Bronchial epithelial cell (primary cell): ENCODE data around the gene PDE1C. TPM values are rescaled to one million over a fixed set of nuclear protein-coding genes. Genes with fewer than 3 reads are reported as not detected.

Experiments used
- DNase-seq: peaks from one replicate; pipeline ENCODE4 v3.0.0-alpha.2; 2010; ENCODE audit warnings: low read depth
- FAIRE-seq: peaks from 2 replicates; lab custom pipeline; 2011; peaks lifted over from hg19 to GRCh38; lab: Jason Lieb, UNC
- H3K27me3 ChIP-seq: 2 replicates; pipeline ENCODE4 v1.5.1; 2011; ENCODE audit warnings: low read length; ENCODE audit not compliant: control insufficient read depth, insufficient read depth
- H3K36me3 ChIP-seq: 2 replicates; pipeline ENCODE4 v1.5.1; 2011; ENCODE audit warnings: low read length; ENCODE audit not compliant: control insufficient read depth, insufficient read depth
- H3K4me3 ChIP-seq: 2 replicates; pipeline ENCODE4 v1.5.1; 2011; ENCODE audit warnings: mild to moderate bottlenecking, low read depth, low read length, control low read depth
- CTCF ChIP-seq: IDR thresholded peaks from 2 replicates; pipeline ENCODE4 v1.5.1; 2011; ENCODE audit warnings: mild to moderate bottlenecking, moderate library complexity, low read length, control low read depth, inconsistent platforms; ENCODE audit not compliant: insufficient read depth, severe bottlenecking
- total RNA-seq: library from RNA; depleted of rRNA; stranded (reverse); fragments of >200 nt; gene quantifications from 2 replicates; pipeline ENCODE4 v1.2.1, GENCODE V29; 2014

The PDE1C gene
- total RNA-seq, 1 donor from 2014 or later, result not detected

- DNase-seq, result peak; percentile 82
- Histone ChIP-seq H3K4me3 (no peak overlapping the region), H3K27me3 (no peaks in the 10 kb centered on the region), H3K36me3 (no peaks in the 10 kb centered on the region)
- TF ChIP-seq CTCF, result no peak
- no peak for FAIRE-seq
These were observed 122.2 kb downstream of the PDE1C start for GRCh38 chr7:31948029-31948428.

GRCh38 chr7:31940167-31940566 is 130.0 kb downstream of the PDE1C start:
- DNase-seq (no peak), FAIRE-seq (no peak)
- H3K36me3 ChIP-seq, result no peaks in the 10 kb centered on the region
- TF ChIP-seq CTCF, result no peak
- H3K27me3 ChIP-seq, result no peaks in the 10 kb centered on the region
- H3K4me3 ChIP-seq, result no peak overlapping the region

- Histone ChIP-seq H3K36me3 (no peaks in the 10 kb centered on the region), H3K27me3 (no peaks in the 10 kb centered on the region), H3K4me3 (no peak overlapping the region)
- FAIRE-seq (no peak), DNase-seq (no peak)
- TF ChIP-seq CTCF, result no peak
These were observed 131.1 kb downstream of the PDE1C start for GRCh38 chr7:31939076-31939475.

- no peak for TF ChIP-seq CTCF
- Histone ChIP-seq H3K27me3 (no peaks in the 10 kb centered on the region), H3K36me3 (no peaks in the 10 kb centered on the region), H3K4me3 (no peak overlapping the region)
- FAIRE-seq (no peak), DNase-seq (peak; percentile 31)
These were observed 131.6 kb downstream of the PDE1C start for GRCh38 chr7:31938650-31939049.

GRCh38 chr7:31937982-31938381 is 132.2 kb downstream of the PDE1C start:
- TF ChIP-seq CTCF, result no peak
- H3K36me3 ChIP-seq, result no peaks in the 10 kb centered on the region
- no peaks in the 10 kb centered on the region for H3K27me3 ChIP-seq
- DNase-seq (no peak), FAIRE-seq (no peak)
- H3K4me3 ChIP-seq, result no peak overlapping the region
